GM19351 (cell line): ENCODE data around the gene AHCYL2.
"Not testable (repeated sequence)": the region's sequence is repeated elsewhere in the genome, so short reads cannot be mapped to it uniquely, and the experiment has no call there.

Experiments
- ATAC-seq: cut with Tn5 transposase; IDR thresholded peaks from one replicate; pipeline ENCODE4 v1.9.1; 2021; ENCODE audit warnings: mild to moderate bottlenecking, moderate library complexity; ENCODE audit not compliant: unreplicated experiment

AHCYL2 gene

DNA sequence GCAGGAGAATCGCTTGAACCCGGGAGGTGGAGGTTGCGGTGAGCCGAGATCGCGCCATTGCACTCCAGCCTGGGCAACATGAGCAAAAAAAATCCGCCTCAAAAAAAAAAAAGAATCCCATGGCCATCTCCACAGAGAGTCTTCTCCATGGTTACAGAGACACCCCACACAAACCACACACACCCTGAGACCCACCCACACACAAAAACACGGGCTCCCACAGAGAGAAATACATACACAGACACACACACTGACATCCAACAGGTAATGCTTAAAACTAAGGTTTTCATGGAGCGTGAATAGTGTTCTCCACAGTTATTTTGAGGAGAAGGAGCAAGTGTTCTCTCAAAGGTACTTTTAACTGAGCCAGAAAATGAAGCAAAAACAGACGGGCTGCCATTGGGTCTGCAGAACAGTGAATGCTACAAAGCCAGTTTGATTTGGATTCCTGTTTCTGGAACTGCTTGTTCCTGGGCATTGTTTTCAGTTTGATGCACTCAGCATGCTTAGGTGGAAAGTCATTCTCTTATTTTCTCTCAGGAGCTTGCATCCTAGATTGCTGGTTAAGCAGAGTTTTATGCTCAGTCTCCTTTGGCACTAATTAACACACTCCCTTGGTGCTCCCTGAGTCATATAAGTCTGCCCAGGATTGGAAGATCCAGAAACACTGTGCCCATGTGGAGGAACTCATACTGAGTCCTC, 15.4 kb downstream of the AHCYL2 start:
- ATAC-seq, result no peak

DNA sequence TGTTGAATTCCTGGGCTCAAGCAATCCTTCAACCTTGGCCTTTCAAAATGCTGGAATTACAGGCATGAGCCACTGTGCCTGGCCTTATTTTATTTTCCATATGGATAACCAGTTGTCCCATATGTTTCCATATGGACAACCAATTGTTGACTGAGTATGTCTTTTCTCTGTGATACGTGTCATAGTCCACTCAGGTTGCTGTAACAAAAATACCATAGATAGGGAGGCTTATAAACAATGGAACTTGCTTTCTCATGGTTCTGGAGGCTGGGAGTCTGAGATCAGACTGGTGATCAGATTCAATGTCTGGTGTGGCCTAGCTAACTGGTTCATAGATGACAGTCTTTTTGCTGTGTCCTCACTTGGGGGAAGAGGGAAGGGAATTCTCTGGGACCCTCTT, 19.4 kb downstream of the AHCYL2 start:
- ATAC-seq, result no peak

DNA sequence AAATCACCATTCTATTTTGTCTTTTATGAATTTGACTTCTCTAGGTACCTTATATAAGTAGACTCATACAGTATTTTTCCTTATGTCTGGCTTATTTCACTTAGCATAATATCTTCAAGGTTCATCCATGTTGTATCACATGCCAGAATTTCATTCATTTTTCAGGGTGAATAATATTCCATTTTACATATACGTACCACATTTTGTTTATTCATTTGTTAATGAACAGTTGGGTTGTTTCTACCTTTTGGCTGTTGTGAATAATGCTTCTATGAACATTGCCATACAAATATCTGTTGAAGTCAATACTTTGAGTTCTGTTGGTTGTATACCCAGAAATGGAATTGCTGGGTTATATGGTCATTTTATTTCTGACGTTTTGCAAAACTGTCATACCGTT, 20.7 kb downstream of the AHCYL2 start:
- no peak for ATAC-seq

- ATAC-seq, result no peak
These were observed 22.3 kb downstream of the AHCYL2 start for GRCh38 chr7:129247087-129247486.

DNA sequence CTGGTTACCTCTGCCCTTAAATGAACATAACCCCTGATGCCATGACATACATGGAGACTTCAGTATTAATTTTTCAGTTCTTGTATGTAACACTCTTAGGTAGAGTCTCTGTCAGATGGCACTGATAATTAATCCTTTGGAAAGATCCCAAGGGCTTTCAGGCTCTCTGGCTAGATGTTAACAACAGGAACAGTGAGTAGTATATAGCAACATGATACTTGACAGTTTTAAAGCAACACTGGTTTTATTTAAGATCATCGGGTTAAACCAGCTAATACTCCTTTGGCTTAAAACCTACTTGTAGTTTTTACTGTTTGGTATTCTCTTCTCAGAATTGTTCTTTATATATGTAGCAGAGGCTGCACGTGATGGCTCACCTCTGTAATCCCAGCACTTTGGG, 27.3 kb downstream of the AHCYL2 start:
- no peak for ATAC-seq

DNA sequence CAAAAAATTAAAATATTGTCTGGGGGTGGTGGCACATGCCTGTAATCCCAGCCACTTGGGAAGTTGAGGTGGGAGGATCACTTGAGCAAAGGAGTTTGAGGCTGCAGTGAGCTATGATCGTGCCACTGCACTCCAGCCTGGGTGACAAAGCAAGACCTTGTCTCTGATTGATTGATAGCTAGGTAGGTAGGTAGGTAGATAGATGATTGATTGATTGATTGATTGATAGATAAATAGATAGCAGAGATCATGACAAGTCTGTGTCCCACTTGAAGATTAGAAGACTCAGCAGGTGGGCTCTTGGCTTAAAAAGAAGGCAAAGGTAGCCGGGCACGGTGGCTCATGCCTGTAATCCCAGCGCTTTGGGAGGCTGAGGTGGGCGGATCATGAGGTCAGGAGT, 27.8 kb downstream of the AHCYL2 start:
- ATAC-seq, result not testable (repeated sequence)

DNA sequence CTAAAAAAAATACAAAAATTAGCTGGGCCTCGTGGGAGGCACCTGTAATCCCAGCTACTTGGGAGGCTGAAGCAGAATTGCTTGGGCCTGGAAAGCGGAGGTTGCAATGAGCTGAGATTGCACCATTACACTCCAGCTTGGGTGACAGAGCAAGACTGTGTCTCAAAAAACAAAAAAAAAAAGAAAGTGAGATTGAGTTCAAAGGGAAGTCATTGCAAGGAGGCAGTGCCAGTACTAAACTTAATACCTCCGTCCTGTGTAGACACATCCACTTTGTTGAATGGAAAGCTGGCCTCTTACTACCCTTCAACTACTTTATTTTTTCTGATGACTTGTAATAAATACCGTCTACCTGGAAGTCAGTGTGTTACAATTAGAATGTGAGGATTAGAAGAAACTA, 31.0 kb downstream of the AHCYL2 start:
- ATAC-seq, result no peak

- ATAC-seq, result no peak
These were observed 31.4 kb downstream of the AHCYL2 start for GRCh38 chr7:129256221-129256620.

DNA sequence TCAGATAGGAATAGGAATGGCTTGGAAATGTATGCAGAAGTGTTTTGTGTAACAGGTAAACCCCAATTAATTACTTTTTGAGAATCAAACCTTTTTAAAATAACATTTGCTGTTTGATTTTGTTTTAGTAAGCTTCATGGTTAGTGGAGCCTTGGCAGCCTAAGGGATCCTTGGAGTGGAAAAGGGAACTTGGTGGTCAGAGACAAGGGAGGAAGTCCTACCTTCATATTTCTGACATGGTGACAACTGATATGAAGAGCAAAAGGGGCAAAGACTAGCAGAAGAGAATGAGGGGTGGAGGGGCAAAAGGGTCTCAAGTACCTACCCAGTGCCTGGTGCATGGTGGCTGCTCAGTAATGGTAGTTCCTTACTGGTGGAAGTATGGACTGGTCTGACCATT, 32.3 kb downstream of the AHCYL2 start:
- ATAC-seq, result no peak

DNA sequence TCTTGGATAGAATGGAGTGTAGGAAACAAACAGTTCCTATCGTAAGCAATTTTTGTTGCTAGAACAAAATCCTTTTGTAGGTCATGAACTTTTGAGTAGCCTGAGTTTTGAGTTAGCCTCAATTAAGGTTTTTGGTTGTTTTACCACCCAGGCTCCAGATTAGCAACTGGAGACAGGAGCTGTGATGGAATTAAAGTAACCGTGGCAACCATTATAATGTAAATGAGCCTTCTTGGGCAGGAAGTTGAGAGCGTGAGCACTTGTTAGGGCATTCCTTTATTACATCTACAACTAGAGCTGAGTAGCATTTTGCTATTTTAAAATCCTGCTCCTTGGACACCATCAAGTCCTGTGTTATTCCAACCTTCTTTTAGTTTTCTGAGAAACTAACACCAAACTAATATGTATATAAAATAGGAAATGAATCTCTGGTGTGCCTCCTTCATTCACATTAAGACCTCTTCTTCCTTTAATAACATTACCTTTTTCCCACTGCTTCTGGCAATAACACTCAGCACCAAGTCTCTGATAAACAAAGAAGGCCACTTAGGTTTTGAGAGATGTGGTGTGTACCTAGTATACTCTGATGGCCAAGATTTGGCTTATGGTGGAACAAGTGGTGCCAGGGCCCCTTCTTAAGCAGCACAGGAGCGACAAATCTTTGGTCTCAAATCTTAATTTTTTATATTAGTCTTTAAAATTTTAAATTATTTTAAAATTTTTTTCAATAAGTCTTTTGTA, 34.0 kb downstream of the AHCYL2 start:
- ATAC-seq, result no peak

- no peak for ATAC-seq
These were observed 37.5 kb downstream of the AHCYL2 start for GRCh38 chr7:129262324-129262723.

DNA sequence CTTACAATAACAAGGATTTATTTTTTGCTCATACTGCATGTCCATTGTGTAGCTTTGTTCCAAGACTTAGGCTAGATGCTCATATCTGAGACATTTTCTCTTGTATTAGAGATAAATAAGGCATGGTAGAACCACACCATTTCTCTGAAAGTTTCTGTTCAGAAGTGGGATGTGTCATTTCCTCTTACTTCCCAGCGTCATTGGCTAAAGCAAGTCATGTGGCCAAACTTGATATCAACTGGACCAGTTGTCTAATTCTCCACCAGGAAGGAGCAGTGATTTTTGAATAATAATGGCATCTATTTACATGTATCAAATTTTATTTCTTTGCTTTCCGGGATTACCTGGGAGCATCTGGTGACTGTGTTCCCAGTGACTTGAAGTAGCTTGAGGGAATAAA, 38.3 kb downstream of the AHCYL2 start:
- no peak for ATAC-seq

DNA sequence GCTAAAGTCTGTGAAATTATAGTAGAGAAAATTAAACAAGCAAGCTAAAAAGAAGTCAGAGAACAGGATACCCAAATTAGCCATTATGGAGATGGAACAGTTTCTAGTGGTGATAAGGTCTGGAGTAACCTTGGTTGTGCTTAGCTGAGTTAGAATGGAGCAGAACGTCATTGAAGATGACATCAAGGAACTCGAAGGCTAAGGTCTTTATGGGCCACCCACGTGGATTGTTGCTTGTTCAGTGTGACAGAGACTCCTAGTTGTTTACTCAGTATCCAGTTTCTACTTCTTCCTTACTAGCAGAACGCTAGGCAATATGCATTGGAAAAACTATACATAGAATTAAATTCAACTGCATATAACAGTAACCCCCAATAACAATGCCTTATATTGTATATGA, 39.7 kb downstream of the AHCYL2 start:
- ATAC-seq, result no peak

DNA sequence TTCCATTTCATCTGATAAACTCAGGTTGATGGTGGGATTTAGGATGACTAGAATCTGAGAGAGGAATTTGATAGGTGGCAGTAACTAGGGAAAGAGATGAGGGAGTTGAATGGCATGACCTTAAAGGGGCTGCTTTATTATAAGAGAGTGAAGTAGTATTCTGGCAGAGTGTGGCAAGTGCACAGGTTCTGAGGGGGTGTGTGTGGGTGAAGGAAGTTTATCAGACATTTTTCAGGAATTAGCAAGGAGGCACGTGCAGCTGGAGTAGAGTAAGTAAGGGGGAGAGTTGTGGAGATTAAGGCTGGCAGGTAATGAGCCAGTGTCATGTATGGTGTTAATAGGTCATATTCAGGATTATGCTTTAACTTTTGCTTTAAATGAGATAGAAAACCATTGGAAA, 40.5 kb downstream of the AHCYL2 start:
- no peak for ATAC-seq

DNA sequence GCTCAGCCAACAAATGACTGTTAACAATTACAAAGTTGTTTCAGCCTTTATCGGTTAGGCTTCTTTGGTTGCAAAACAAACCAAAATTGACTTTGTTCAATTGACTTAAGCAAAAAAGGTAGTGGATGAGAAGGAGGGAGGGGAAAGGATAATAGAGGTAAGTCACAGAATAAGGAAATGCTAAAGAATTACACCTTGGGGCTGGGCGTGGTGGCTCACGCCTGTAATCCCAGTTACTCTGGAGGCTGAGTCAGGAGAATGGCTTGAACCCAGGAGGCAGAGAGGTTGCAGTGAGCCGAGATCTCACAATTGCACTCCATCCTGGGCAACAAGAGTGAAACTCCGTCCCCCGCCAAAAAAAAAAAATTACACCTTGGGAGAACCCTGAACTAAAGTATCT, 41.4 kb downstream of the AHCYL2 start:
- ATAC-seq, result no peak

GRCh38 chr7:129270077-129270476, 45.2 kb downstream of the AHCYL2 start:
- ATAC-seq, result no peak

DNA sequence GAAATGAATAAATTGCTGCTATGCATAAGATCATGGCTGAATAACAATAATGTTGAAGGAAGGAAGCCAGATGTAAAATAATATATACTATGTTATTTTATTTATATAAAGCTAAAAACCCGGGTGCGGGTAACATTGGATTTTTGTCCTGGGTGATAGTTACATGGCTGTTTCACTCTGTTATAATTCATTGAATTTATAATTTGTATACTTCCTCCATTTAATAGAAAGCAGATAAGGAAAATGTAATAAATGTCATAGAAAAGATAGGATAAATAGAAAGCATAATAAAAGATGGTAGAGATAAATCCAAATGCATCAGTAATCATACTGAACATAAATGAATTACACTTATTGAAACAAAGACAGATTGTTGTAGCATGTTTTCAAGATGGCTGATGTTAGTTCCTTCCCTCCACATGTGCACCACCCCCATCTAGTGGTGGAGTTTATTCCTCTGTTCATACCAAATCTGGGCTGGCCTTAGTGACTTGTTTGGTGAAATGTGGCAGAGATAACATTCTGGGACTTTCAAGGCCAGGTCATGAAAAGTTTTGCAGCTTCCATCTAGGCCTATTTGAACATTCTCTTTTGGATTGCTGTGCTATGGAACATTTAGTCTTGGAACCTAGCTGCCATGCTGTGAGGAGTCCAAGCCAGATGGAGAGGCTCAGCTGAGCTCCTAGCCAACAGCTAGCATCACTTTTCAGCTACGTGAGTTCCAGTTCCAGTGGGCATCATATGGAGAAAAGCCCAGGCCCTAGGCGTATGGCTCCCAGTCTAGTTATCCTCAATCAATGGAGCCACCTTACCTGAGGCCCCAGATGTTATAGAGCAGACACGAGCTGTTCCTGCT, 46.9 kb downstream of the AHCYL2 start:
- peak; percentile 69 for ATAC-seq

DNA sequence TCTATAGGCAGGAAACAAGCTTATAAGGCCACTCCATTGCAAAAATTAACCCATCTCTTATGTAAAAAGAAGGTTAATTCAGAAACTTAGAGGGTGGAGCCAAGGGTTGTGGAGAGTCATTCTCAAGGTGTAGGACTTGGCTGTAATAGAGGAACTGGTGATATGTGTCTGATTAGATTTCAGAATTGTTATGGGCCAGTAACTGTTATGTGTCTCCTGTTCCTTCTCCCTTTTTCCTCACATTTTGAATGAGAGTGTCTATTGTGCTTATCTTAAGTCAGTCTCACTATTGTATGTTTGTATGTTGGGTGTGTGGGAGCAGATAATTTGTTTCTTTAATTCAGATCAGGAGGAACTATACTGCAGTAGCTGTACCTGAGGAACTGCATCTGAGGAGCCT, 49.1 kb downstream of the AHCYL2 start:
- ATAC-seq, result no peak

GRCh38 chr7:129277629-129278028, 52.8 kb downstream of the AHCYL2 start:
- no peak for ATAC-seq

- ATAC-seq, result no peak
These were observed 53.9 kb downstream of the AHCYL2 start for GRCh38 chr7:129278688-129279087.

DNA sequence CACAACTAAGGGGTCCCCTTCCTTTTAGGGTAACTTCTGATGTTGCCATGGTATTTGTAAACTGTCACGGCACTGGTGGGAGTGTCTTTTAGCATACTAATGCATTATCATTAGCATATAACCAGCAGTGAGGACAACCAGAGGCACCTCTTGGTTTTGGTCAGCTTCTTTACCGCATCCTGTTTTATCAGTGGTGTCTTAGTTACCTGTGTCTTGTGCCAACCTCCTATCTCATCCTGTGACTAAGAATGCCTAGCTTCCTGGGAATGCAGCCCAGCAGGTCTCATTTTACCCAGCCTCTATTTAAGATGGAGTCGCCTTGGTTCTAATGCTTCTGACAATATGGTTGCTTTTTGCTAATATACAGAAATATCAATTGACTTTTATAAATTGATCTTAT, 54.9 kb downstream of the AHCYL2 start:
- ATAC-seq, result no peak

DNA sequence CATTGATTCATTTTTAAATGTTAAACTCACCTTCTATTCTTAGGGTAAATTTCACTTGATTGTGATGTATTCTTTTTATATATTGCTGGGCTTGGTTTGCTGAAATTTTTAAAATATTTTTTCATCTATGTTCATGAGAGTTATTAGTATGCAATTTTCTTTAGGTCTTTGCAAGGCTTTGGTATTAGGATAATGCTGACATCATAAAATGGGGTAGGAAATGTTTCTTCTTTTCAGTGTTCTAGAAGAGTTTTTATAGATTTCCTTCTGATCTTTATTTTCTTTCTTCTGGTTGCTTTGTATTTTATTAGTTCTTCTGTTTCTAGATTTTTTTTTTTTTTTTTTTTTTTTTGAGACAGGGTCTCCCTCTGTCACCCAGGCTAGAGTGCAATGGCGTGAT, 56.3 kb downstream of the AHCYL2 start:
- ATAC-seq, result no peak
